Measurements from ENCODE around the gene CEP131.

CEP131 gene

GRCh38 chr17:81250286-81251093, 27.7 kb upstream of the CEP131 start:
- Histone ChIP-seq H3K9ac (ENCODE audit: low read length) (no peak overlapping the region), H3K27me3 (ENCODE audit: low read length) (no peaks in the 10 kb centered on the region), H3K4me2 (ENCODE audit: low read depth, low read length, poor library complexity, severe bottlenecking) (no peak overlapping the region), H3K4me3 (ENCODE audit: insufficient read depth, low read length, poor library complexity, severe bottlenecking) (no peak overlapping the region), H2AFZ (ENCODE audit: low read depth, low read length, severe bottlenecking) (no peak overlapping the region), H4K20me1 (ENCODE audit: low read depth, low read length) (no peaks in the 10 kb centered on the region), H3K79me2 (ENCODE audit: insufficient read depth, low read length) (no peaks in the 10 kb centered on the region), H3K36me3 (ENCODE audit: low read length) (no peaks in the 10 kb centered on the region), H3F3A (ENCODE audit: insufficient read depth) (no peaks in the 10 kb centered on the region), H3K27ac (ENCODE audit: low read depth, low read length) (no peak overlapping the region), H3K9me3 (ENCODE audit: insufficient read depth, low read length) (no peaks in the 10 kb centered on the region), H3K9me2 (replicated peaks; ENCODE audit: insufficient read depth, low read length) (no peaks in the 10 kb centered on the region)
- TF ChIP-seq CTCF (IDR thresholded peaks at IDR 0.05; ENCODE audit: insufficient read depth, low read length, poor library complexity, severe bottlenecking) (no peak), EZH2phosphoT487 (conservative IDR thresholded peaks at IDR 0.05; ENCODE audit: low read length) (no peak)

GRCh38 chr17:81249223-81250040, 26.7 kb upstream of the CEP131 start:
- H3K4me2 ChIP-seq (ENCODE audit: low read depth, low read length, poor library complexity, severe bottlenecking), result no peak overlapping the region
- H3F3A ChIP-seq (ENCODE audit: insufficient read depth), result no peaks in the 10 kb centered on the region
- TF ChIP-seq EZH2phosphoT487 (conservative IDR thresholded peaks at IDR 0.05; ENCODE audit: low read length) (no peak), CTCF (IDR thresholded peaks at IDR 0.05; ENCODE audit: insufficient read depth, low read length, poor library complexity, severe bottlenecking) (no peak)
- H3K36me3 ChIP-seq (ENCODE audit: low read length), result no peaks in the 10 kb centered on the region
- H2AFZ ChIP-seq (ENCODE audit: low read depth, low read length, severe bottlenecking), result no peak overlapping the region
- no peaks in the 10 kb centered on the region for H3K27me3 ChIP-seq (ENCODE audit: low read length)
- no peaks in the 10 kb centered on the region for H3K9me3 ChIP-seq (ENCODE audit: insufficient read depth, low read length)
- no peaks in the 10 kb centered on the region for H3K9me2 ChIP-seq (replicated peaks; ENCODE audit: insufficient read depth, low read length)
- no peaks in the 10 kb centered on the region for H4K20me1 ChIP-seq (ENCODE audit: low read depth, low read length)
- H3K27ac ChIP-seq (ENCODE audit: low read depth, low read length), result no peak overlapping the region
- H3K4me3 ChIP-seq (ENCODE audit: insufficient read depth, low read length, poor library complexity, severe bottlenecking), result no peak overlapping the region
- no peak overlapping the region for H3K9ac ChIP-seq (ENCODE audit: low read length)
- no peaks in the 10 kb centered on the region for H3K79me2 ChIP-seq (ENCODE audit: insufficient read depth, low read length)

- H2AFZ ChIP-seq (ENCODE audit: low read depth, low read length, severe bottlenecking), result no peak overlapping the region
- H3K27me3 ChIP-seq (ENCODE audit: low read length), result no peaks in the 10 kb centered on the region
- H3K79me2 ChIP-seq (ENCODE audit: insufficient read depth, low read length), result no peaks in the 10 kb centered on the region
- TF ChIP-seq EZH2phosphoT487 (conservative IDR thresholded peaks at IDR 0.05; ENCODE audit: low read length) (no peak), CTCF (IDR thresholded peaks at IDR 0.05; ENCODE audit: insufficient read depth, low read length, poor library complexity, severe bottlenecking) (no peak)
- H3K36me3 ChIP-seq (ENCODE audit: low read length), result no peaks in the 10 kb centered on the region
- no peak overlapping the region for H3K4me3 ChIP-seq (ENCODE audit: insufficient read depth, low read length, poor library complexity, severe bottlenecking)
- no peaks in the 10 kb centered on the region for H3F3A ChIP-seq (ENCODE audit: insufficient read depth)
- H3K9ac ChIP-seq (ENCODE audit: low read length), result no peak overlapping the region
- H3K9me3 ChIP-seq (ENCODE audit: insufficient read depth, low read length), result no peaks in the 10 kb centered on the region
- H3K9me2 ChIP-seq (replicated peaks; ENCODE audit: insufficient read depth, low read length), result no peaks in the 10 kb centered on the region
- no peak overlapping the region for H3K27ac ChIP-seq (ENCODE audit: low read depth, low read length)
- H3K4me2 ChIP-seq (ENCODE audit: low read depth, low read length, poor library complexity, severe bottlenecking), result no peak overlapping the region
- no peaks in the 10 kb centered on the region for H4K20me1 ChIP-seq (ENCODE audit: low read depth, low read length)
Observed at GRCh38 chr17:81248649-81249048, 25.9 kb upstream of the CEP131 start.

Measured in SU-DHL-6 (cell line).